HEK293 (cell line): ENCODE data around the gene PTPRA.

Experiments
- CTCF ChIA-PET: fragments of 350-600 bp; formaldehyde crosslinking; extraction: SDS; loops from one replicate; lab custom pipeline; 2021; ENCODE audit warnings: antibody characterized with exemption; lab: Yijun Ruan, JAX
- POLR2A ChIA-PET: fragments of 300-600 bp; formaldehyde crosslinking; extraction: SDS; loops from one replicate; lab custom pipeline; 2020; ENCODE audit warnings: antibody characterized with exemption, inconsistent platforms; lab: Yijun Ruan, JAX
- H3K27ac ChIP-seq: fragments of 200-500 bp; sonication (Bioruptor generic); 2 replicates; pipeline ENCODE4 v1.5.1; 2014; ENCODE audit warnings: low read depth, low read length, control low read depth, inconsistent platforms; ENCODE audit errors: extremely low read depth
- H3K36me3 ChIP-seq, 2 experiments: fragments of 200-500 bp in 1 of 2; sonication (Bioruptor generic) in 1 of 2; 1 replicate in 1 of 2; 2 replicates in 1 of 2; pipeline ENCODE4 v1.5.1; 2014 to 2017; ENCODE audit warnings: inconsistent platforms in 2 of 2, low read length in 2 of 2; ENCODE audit not compliant: control insufficient read depth in 2 of 2, insufficient read depth in 1 of 2
- H3K4me1 ChIP-seq: fragments of 200-500 bp; sonication (Bioruptor generic); 2 replicates; pipeline ENCODE4 v1.5.1; 2014; ENCODE audit warnings: mild to moderate bottlenecking, low read length, inconsistent platforms; ENCODE audit not compliant: control insufficient read depth, insufficient read depth
- H3K4me3 ChIP-seq: 2 replicates; pipeline ENCODE4 v1.5.1; 2011; ENCODE audit warnings: low read depth, mild to moderate bottlenecking, control low read depth, low read length, moderate library complexity
- H3K9me3 ChIP-seq: fragments of 200-500 bp; sonication (Bioruptor generic); 2 replicates; pipeline ENCODE4 v1.5.1; 2014; ENCODE audit warnings: low read depth, low read length, inconsistent platforms; ENCODE audit not compliant: control insufficient read depth, insufficient read depth
- KLF7 ChIP-seq: fragments of 450-650 bp; formaldehyde crosslinking; IDR thresholded peaks from 2 replicates; pipeline ENCODE4 v1.5.1; 2016; ENCODE audit warnings: missing biosample characterization, missing genetic modification characterization, borderline replicate concordance
- ZFP69B ChIP-seq: fragments of 450-650 bp; formaldehyde crosslinking; IDR thresholded peaks from 2 replicates; pipeline ENCODE4 v1.5.1; 2016; ENCODE audit warnings: missing biosample characterization, missing genetic modification characterization
- ZNF10 ChIP-seq: fragments of 450-650 bp; formaldehyde crosslinking; IDR thresholded peaks from 2 replicates; pipeline ENCODE4 v1.5.1; 2017; ENCODE audit warnings: missing biosample characterization, missing genetic modification characterization
- ZNF16 ChIP-seq: fragments of 450-650 bp; formaldehyde crosslinking; IDR thresholded peaks from 2 replicates; pipeline ENCODE4 v1.5.1; 2016; ENCODE audit warnings: low read depth, missing biosample characterization, missing genetic modification characterization
- ZNF175 ChIP-seq: fragments of 450-650 bp; formaldehyde crosslinking; IDR thresholded peaks from 2 replicates; pipeline ENCODE4 v1.5.1; 2016; ENCODE audit warnings: missing biosample characterization, missing genetic modification characterization
- ZNF341 ChIP-seq: fragments of 450-650 bp; formaldehyde crosslinking; IDR thresholded peaks from 2 replicates; pipeline ENCODE4; 2016; ENCODE audit warnings: low read depth, missing biosample characterization, missing genetic modification characterization
- ZNF514 ChIP-seq: fragments of 450-650 bp; formaldehyde crosslinking; IDR thresholded peaks from 2 replicates; pipeline ENCODE4 v1.5.1; 2016; ENCODE audit warnings: missing biosample characterization, missing genetic modification characterization
- ZNF571 ChIP-seq: fragments of 450-650 bp; formaldehyde crosslinking; IDR thresholded peaks from 2 replicates; pipeline ENCODE4 v1.5.0; 2017; ENCODE audit warnings: missing biosample characterization, missing genetic modification characterization
- ZNF585B ChIP-seq: fragments of 450-650 bp; formaldehyde crosslinking; IDR thresholded peaks from 2 replicates; pipeline ENCODE4 v1.5.1; 2016; ENCODE audit warnings: missing biosample characterization, missing genetic modification characterization
- ZNF600 ChIP-seq: fragments of 450-650 bp; formaldehyde crosslinking; IDR thresholded peaks from 2 replicates; pipeline ENCODE4 v1.5.1; 2016; ENCODE audit warnings: missing biosample characterization, missing genetic modification characterization
- ZNF654 ChIP-seq: fragments of 450-650 bp; formaldehyde crosslinking; IDR thresholded peaks from 2 replicates; pipeline ENCODE4 v1.5.1; 2016; ENCODE audit warnings: low read depth, missing biosample characterization, missing genetic modification characterization
- ZNF664 ChIP-seq: fragments of 450-650 bp; formaldehyde crosslinking; IDR thresholded peaks from 2 replicates; pipeline ENCODE4 v1.5.1; 2016; ENCODE audit warnings: missing biosample characterization, missing genetic modification characterization
- ZNF677 ChIP-seq: fragments of 450-650 bp; IDR thresholded peaks from 2 replicates; pipeline ENCODE4 v1.5.0; 2018; ENCODE audit warnings: missing biosample characterization, mild to moderate bottlenecking, missing genetic modification characterization, moderate library complexity
- ZNF792 ChIP-seq: fragments of 450-650 bp; formaldehyde crosslinking; IDR thresholded peaks from 2 replicates; pipeline ENCODE4 v1.5.1; 2016; ENCODE audit warnings: missing biosample characterization, missing genetic modification characterization
- TF ChIP-seq, protein P1 (sequence below): fragments of 450-650 bp; formaldehyde crosslinking; IDR thresholded peaks from 2 replicates; pipeline ENCODE4 v1.5.1; 2016; ENCODE audit warnings: missing biosample characterization, missing genetic modification characterization
- TF ChIP-seq, protein P2 (sequence below): fragments of 450-650 bp; formaldehyde crosslinking; IDR thresholded peaks from 2 replicates; pipeline ENCODE4 v1.5.1; 2016; ENCODE audit warnings: missing biosample characterization, missing genetic modification characterization
- TF ChIP-seq, protein P3 (sequence below): IDR thresholded peaks from 2 replicates; pipeline ENCODE4 v1.6.1; 2011; ENCODE audit warnings: mild to moderate bottlenecking, low read depth, low read length, borderline replicate concordance
- TF ChIP-seq, protein P4 (sequence below): fragments of 450-650 bp; formaldehyde crosslinking; IDR thresholded peaks from 2 replicates; pipeline ENCODE4 v1.5.1; 2017; ENCODE audit warnings: missing biosample characterization, missing genetic modification characterization
- TF ChIP-seq, protein P5 (sequence below): fragments of 450-650 bp; formaldehyde crosslinking; IDR thresholded peaks from 2 replicates; pipeline ENCODE4 v1.5.1; 2016; ENCODE audit warnings: missing biosample characterization, missing genetic modification characterization
- TF ChIP-seq, protein P6 (sequence below): fragments of 450-650 bp; formaldehyde crosslinking; IDR thresholded peaks from 2 replicates; pipeline ENCODE4 v1.5.1; 2016; ENCODE audit warnings: missing biosample characterization, missing genetic modification characterization

PTPRA gene

DNA sequence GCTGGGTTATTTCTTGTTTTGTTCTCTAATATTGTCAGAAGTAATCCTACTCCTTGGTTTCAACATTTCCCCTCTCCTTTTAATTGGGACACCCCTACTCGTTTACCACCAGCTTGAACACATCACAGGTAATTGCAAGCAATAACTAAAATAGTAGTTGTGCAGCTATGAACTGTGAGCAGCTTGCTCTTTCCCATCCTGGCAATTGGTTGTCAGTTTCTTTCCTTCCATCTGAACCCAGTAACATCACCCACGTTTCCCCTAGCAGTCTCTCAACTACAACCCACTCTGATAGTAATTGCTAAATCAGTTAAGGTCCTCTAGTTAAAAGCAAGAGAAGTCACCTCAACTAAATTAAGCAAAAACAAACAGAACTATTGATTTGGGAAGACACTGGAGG is 122.5 kb downstream of the PTPRA start:
- ChIA-PET POLR2A (no interaction called here), CTCF (interaction anchor here (1.4 kb wide), 1 partner anchor 243 kb away, joined by 3 read pairs; no protein-coding TSS in a partner anchor)
- Histone ChIP-seq H3K4me3 (no peak overlapping the region), H3K27ac (no peak overlapping the region), H3K4me1 (no peaks in the 10 kb centered on the region; the same call in 1 of the 2 replicates), H3K9me3 (no peaks in the 10 kb centered on the region), H3K36me3 (peaks cover 28 to 50% of the 10 kb centered on the region in 2 experiments)
- TF ChIP-seq ZNF514 (tag by site-specific recombination) (no peak), ZNF600 (no peak), ZNF585B (tag by site-specific recombination) (no peak), ZNF10 (no peak), ZFP69B (tag by site-specific recombination) (no peak), KLF7 (tag by site-specific recombination) (no peak), ZNF175 (tag by site-specific recombination) (no peak), ZNF654 (tag by site-specific recombination) (no peak), ZNF677 (tag by site-specific recombination) (no peak), ZNF571 (tag by site-specific recombination) (no peak), ZNF16 (tag by site-specific recombination) (no peak)
- TF ChIP-seq, protein P1, sequence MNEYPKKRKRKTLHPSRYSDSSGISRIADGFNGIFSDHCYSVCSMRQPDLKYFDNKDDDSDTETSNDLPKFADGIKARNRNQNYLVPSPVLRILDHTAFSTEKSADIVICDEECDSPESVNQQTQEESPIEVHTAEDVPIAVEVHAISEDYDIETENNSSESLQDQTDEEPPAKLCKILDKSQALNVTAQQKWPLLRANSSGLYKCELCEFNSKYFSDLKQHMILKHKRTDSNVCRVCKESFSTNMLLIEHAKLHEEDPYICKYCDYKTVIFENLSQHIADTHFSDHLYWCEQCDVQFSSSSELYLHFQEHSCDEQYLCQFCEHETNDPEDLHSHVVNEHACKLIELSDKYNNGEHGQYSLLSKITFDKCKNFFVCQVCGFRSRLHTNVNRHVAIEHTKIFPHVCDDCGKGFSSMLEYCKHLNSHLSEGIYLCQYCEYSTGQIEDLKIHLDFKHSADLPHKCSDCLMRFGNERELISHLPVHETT (tag by site-specific recombination) = no peak
- TF ChIP-seq, protein P2, sequence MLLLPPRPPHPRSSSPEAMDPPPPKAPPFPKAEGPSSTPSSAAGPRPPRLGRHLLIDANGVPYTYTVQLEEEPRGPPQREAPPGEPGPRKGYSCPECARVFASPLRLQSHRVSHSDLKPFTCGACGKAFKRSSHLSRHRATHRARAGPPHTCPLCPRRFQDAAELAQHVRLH (tag by site-specific recombination) = no peak
- TF ChIP-seq, protein P3, sequence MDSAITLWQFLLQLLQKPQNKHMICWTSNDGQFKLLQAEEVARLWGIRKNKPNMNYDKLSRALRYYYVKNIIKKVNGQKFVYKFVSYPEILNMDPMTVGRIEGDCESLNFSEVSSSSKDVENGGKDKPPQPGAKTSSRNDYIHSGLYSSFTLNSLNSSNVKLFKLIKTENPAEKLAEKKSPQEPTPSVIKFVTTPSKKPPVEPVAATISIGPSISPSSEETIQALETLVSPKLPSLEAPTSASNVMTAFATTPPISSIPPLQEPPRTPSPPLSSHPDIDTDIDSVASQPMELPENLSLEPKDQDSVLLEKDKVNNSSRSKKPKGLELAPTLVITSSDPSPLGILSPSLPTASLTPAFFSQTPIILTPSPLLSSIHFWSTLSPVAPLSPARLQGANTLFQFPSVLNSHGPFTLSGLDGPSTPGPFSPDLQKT = no peak

DNA sequence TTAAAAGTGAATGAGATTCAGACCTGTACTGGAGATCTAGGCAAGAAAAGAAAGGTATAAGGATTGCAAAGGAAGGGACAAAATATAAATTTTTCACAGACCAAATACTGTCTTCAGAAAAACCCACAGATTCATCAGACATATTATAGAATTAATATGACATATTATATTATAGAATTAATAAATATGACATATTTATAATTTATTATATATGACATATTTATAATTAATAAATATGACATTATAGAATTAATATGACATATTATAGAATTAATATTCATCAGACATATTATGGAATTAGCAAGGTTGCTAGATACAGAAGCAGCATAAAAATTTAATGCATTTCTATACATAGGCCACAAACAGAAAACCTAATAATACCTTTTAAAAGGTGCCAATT is 125.4 kb downstream of the PTPRA start:
- Histone ChIP-seq H3K4me3 (no peak overlapping the region), H3K9me3 (no peaks in the 10 kb centered on the region), H3K36me3 (peaks cover 7 to 22% of the 10 kb centered on the region in 2 experiments; a peak in 2 of 3 replicates), H3K27ac (no peak overlapping the region), H3K4me1 (no peaks in the 10 kb centered on the region; the same call in 1 of the 2 replicates)
- TF ChIP-seq ZNF341 (tag by site-specific recombination) (no peak), ZNF792 (no peak)
- POLR2A ChIA-PET = no interaction called here
- CTCF ChIA-PET = interaction anchor here (0.6 to 3.2 kb wide), 4 partner anchors 83 to 310 kb away, joined by 3 to 14 read pairs (median 4); no protein-coding TSS in a partner anchor

GRCh38 chr20:3000852-3001523 is 127.7 kb downstream of the PTPRA start:
- ChIA-PET POLR2A (interaction anchor here (0.5 kb wide), 1 partner anchor 24 kb away, joined by 3 read pairs; no protein-coding TSS in a partner anchor), CTCF (interaction anchor here (0.6 to 3.2 kb wide), 44 partner anchors 10 to 633 kb away, joined by 3 to 24 read pairs (median 4); no protein-coding TSS in a partner anchor)
- TF ChIP-seq ZNF654 (tag by site-specific recombination) (peak; percentile 72), ZNF664 (tag by site-specific recombination) (peak; percentile 72)
- TF ChIP-seq, protein P4, sequence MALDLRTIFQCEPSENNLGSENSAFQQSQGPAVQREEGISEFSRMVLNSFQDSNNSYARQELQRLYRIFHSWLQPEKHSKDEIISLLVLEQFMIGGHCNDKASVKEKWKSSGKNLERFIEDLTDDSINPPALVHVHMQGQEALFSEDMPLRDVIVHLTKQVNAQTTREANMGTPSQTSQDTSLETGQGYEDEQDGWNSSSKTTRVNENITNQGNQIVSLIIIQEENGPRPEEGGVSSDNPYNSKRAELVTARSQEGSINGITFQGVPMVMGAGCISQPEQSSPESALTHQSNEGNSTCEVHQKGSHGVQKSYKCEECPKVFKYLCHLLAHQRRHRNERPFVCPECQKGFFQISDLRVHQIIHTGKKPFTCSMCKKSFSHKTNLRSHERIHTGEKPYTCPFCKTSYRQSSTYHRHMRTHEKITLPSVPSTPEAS (tag by site-specific recombination) = no peak
- TF ChIP-seq, protein P5, sequence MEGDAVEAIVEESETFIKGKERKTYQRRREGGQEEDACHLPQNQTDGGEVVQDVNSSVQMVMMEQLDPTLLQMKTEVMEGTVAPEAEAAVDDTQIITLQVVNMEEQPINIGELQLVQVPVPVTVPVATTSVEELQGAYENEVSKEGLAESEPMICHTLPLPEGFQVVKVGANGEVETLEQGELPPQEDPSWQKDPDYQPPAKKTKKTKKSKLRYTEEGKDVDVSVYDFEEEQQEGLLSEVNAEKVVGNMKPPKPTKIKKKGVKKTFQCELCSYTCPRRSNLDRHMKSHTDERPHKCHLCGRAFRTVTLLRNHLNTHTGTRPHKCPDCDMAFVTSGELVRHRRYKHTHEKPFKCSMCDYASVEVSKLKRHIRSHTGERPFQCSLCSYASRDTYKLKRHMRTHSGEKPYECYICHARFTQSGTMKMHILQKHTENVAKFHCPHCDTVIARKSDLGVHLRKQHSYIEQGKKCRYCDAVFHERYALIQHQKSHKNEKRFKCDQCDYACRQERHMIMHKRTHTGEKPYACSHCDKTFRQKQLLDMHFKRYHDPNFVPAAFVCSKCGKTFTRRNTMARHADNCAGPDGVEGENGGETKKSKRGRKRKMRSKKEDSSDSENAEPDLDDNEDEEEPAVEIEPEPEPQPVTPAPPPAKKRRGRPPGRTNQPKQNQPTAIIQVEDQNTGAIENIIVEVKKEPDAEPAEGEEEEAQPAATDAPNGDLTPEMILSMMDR (tag by site-specific recombination) = peak; percentile 38; the same call in 1 of the 2 replicates
- TF ChIP-seq, protein P6, sequence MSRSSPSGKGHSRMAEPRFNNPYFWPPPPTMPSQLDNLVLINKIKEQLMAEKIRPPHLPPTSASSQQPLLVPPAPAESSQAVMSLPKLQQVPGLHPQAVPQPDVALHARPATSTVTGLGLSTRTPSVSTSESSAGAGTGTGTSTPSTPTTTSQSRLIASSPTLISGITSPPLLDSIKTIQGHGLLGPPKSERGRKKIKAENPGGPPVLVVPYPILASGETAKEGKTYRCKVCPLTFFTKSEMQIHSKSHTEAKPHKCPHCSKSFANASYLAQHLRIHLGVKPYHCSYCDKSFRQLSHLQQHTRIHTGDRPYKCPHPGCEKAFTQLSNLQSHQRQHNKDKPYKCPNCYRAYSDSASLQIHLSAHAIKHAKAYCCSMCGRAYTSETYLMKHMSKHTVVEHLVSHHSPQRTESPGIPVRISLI (tag by site-specific recombination) = peak; percentile 84
- Histone ChIP-seq H3K27ac (no peak overlapping the region), H3K36me3 (peaks cover 13 to 18% of the 10 kb centered on the region in 2 experiments), H3K4me1 (no peaks in the 10 kb centered on the region; the same call in 1 of the 2 replicates), H3K9me3 (no peaks in the 10 kb centered on the region), H3K4me3 (no peak overlapping the region)
